ENCODE data around the gene SMIM32. TPM values are rescaled to one million over a fixed set of nuclear protein-coding genes. Genes with fewer than 3 reads are reported as not detected.

The SMIM32 gene
- total RNA-seq, 1 donor from 2014 or later = 0.30 TPM

- no peak for FAIRE-seq
- Histone ChIP-seq H3K79me2 (ENCODE audit: insufficient read depth, low read length) (no peaks in the 10 kb centered on the region), H3K4me3 (ENCODE audit: insufficient read depth, low read depth, low read length) (no peak overlapping the region), H3K27ac (ENCODE audit: low read depth, low read length) (no peak overlapping the region), H4K20me1 (ENCODE audit: insufficient read depth, low read length) (no peaks in the 10 kb centered on the region), H3K27me3 (ENCODE audit: insufficient read depth, low read length) (peaks cover 4% of the 10 kb centered on the region), H3K36me3 (ENCODE audit: insufficient read depth, low read length) (no peaks in the 10 kb centered on the region), H3K4me1 (ENCODE audit: insufficient read depth, low read length) (no peaks in the 10 kb centered on the region), H2AFZ (ENCODE audit: low read depth, low read length) (no peak overlapping the region), H3K9ac (ENCODE audit: low read length) (no peak overlapping the region), H3K4me2 (ENCODE audit: low read length) (no peak overlapping the region), H3K9me3 (ENCODE audit: insufficient read depth, low read depth, low read length) (peaks cover 4% of the 10 kb centered on the region)
- Mint-ChIP-seq H3K27me3 (ENCODE audit: low read depth, unreplicated experiment) (peaks cover 14% of the 10 kb centered on the region), H3K4me3 (ENCODE audit: unreplicated experiment) (no peak overlapping the region), H3K4me1 (ENCODE audit: low read depth, unreplicated experiment) (no peaks in the 10 kb centered on the region), H3K9me3 (ENCODE audit: unreplicated experiment) (peaks cover 43% of the 10 kb centered on the region), H3K27ac (ENCODE audit: unreplicated experiment) (no peak overlapping the region), H3K36me3 (ENCODE audit: low read depth, unreplicated experiment) (peaks cover 19% of the 10 kb centered on the region)
- DNase-seq (ENCODE audit: low read depth) = no peak
- TF ChIP-seq CTCF (IDR thresholded peaks at IDR 0.05; ENCODE audit: insufficient read depth, low read depth, low read length) = no peak
- TF ChIP-seq EZH2 (IDR thresholded peaks at IDR 0.05; ENCODE audit: insufficient read depth, low read length) = no peak
Observed at GRCh38 chr5:136221340-136221739, 28.4 kb upstream of the SMIM32 start.

- Histone ChIP-seq H3K27ac (ENCODE audit: low read depth, low read length) (no peak overlapping the region), H4K20me1 (ENCODE audit: insufficient read depth, low read length) (no peaks in the 10 kb centered on the region), H3K4me2 (ENCODE audit: low read length) (no peak overlapping the region), H3K9me3 (ENCODE audit: insufficient read depth, low read depth, low read length) (peaks cover 2% of the 10 kb centered on the region), H3K4me1 (ENCODE audit: insufficient read depth, low read length) (no peaks in the 10 kb centered on the region), H2AFZ (ENCODE audit: low read depth, low read length) (no peak overlapping the region), H3K79me2 (ENCODE audit: insufficient read depth, low read length) (no peaks in the 10 kb centered on the region), H3K9ac (ENCODE audit: low read length) (no peak overlapping the region), H3K36me3 (ENCODE audit: insufficient read depth, low read length) (no peaks in the 10 kb centered on the region), H3K27me3 (ENCODE audit: insufficient read depth, low read length) (peaks cover 10% of the 10 kb centered on the region), H3K4me3 (ENCODE audit: insufficient read depth, low read depth, low read length) (no peak overlapping the region)
- TF ChIP-seq CTCF (IDR thresholded peaks at IDR 0.05; ENCODE audit: insufficient read depth, low read depth, low read length) (no peak), EZH2 (IDR thresholded peaks at IDR 0.05; ENCODE audit: insufficient read depth, low read length) (no peak)
- DNase-seq (ENCODE audit: low read depth) (no peak), FAIRE-seq (no peak)
- Mint-ChIP-seq H3K27me3 (ENCODE audit: low read depth, unreplicated experiment) (peaks cover under 1% of the 10 kb centered on the region), H3K9me3 (ENCODE audit: unreplicated experiment) (peaks cover 22% of the 10 kb centered on the region), H3K4me3 (ENCODE audit: unreplicated experiment) (no peak overlapping the region), H3K27ac (ENCODE audit: unreplicated experiment) (no peak overlapping the region), H3K36me3 (ENCODE audit: low read depth, unreplicated experiment) (peaks cover 21% of the 10 kb centered on the region), H3K4me1 (ENCODE audit: low read depth, unreplicated experiment) (peaks cover 4% of the 10 kb centered on the region)
Observed at GRCh38 chr5:136216230-136216629, 23.3 kb upstream of the SMIM32 start.

GRCh38 chr5:136215812-136216211 is 22.9 kb upstream of the SMIM32 start:
- Histone ChIP-seq H3K79me2 (ENCODE audit: insufficient read depth, low read length) (no peaks in the 10 kb centered on the region), H3K27ac (ENCODE audit: low read depth, low read length) (no peak overlapping the region), H3K36me3 (ENCODE audit: insufficient read depth, low read length) (no peaks in the 10 kb centered on the region), H3K9ac (ENCODE audit: low read length) (no peak overlapping the region), H3K4me3 (ENCODE audit: insufficient read depth, low read depth, low read length) (no peak overlapping the region), H3K4me1 (ENCODE audit: insufficient read depth, low read length) (no peaks in the 10 kb centered on the region), H3K27me3 (ENCODE audit: insufficient read depth, low read length) (peaks cover 11% of the 10 kb centered on the region), H4K20me1 (ENCODE audit: insufficient read depth, low read length) (no peaks in the 10 kb centered on the region), H3K4me2 (ENCODE audit: low read length) (no peak overlapping the region), H3K9me3 (ENCODE audit: insufficient read depth, low read depth, low read length) (no peaks in the 10 kb centered on the region), H2AFZ (ENCODE audit: low read depth, low read length) (no peak overlapping the region)
- FAIRE-seq (no peak), DNase-seq (ENCODE audit: low read depth) (no peak)
- TF ChIP-seq EZH2 (IDR thresholded peaks at IDR 0.05; ENCODE audit: insufficient read depth, low read length) (no peak), CTCF (IDR thresholded peaks at IDR 0.05; ENCODE audit: insufficient read depth, low read depth, low read length) (no peak)
- Mint-ChIP-seq H3K27ac (ENCODE audit: unreplicated experiment) (no peak overlapping the region), H3K27me3 (ENCODE audit: low read depth, unreplicated experiment) (peaks cover 5% of the 10 kb centered on the region), H3K4me3 (ENCODE audit: unreplicated experiment) (no peak overlapping the region), H3K36me3 (ENCODE audit: low read depth, unreplicated experiment) (peaks cover 19% of the 10 kb centered on the region), H3K4me1 (ENCODE audit: low read depth, unreplicated experiment) (peaks cover 4% of the 10 kb centered on the region), H3K9me3 (ENCODE audit: unreplicated experiment) (peaks cover 19% of the 10 kb centered on the region)
